Ishikawa (cell line): ENCODE data around the gene TRIM71.

ENCODE experiments used
- CEBPB ChIP-seq: IDR thresholded peaks from 2 replicates; pipeline ENCODE4 v1.6.1; 2012
- EP300 ChIP-seq: IDR thresholded peaks from 2 replicates; pipeline ENCODE4 v1.6.1; 2012; ENCODE audit warnings: borderline replicate concordance
- FOXM1 ChIP-seq: IDR thresholded peaks from 2 replicates; pipeline ENCODE4 v1.6.1; 2012; ENCODE audit warnings: low read depth, borderline replicate concordance
- MAX ChIP-seq: IDR thresholded peaks from 2 replicates; pipeline ENCODE4 v1.6.1; 2012
- REST ChIP-seq: IDR thresholded peaks from 2 replicates; pipeline ENCODE4 v1.6.1; 2012; ENCODE audit warnings: low read depth, mild to moderate bottlenecking
- TCF12 ChIP-seq: IDR thresholded peaks from 2 replicates; pipeline ENCODE4 v1.6.1; 2012; ENCODE audit warnings: low read depth

- no peak for TF ChIP-seq REST
- TF ChIP-seq FOXM1 = no peak
- no peak for TF ChIP-seq CEBPB
- no peak for TF ChIP-seq TCF12
- TF ChIP-seq EP300 = no peak
- no peak for TF ChIP-seq MAX
Measured at GRCh38 chr3:32886296-32886695, 68.5 kb downstream of the TRIM71 start.
